Natural killer cell treated with Interleukin-12 subunit alpha and Interleukin-12 subunit beta and Interleukin-15 and Interleukin-18, amount 100 ng/mL, for 72 hours (primary cell): ENCODE results near the gene ERP27. TPM values are rescaled to one million over a fixed set of nuclear protein-coding genes. Genes with fewer than 3 reads are reported as not detected.

Experiments used
- ATAC-seq, 2 donors: fragments of 150-1000 bp; cut with Tn5 transposase in 1 of 2; sonication (Bioruptor Pico), chemical (Tn5 transposase) in 1 of 2; 2 replicates each; pipeline ENCODE4 v1.10.0; 2021
- DNase-seq: peaks from one replicate; pipeline ENCODE4 v3.0.0; 2022; ENCODE audit warnings: low spot score
- H3K27ac Mint-ChIP-seq, 2 donors: 1 replicate in 1 of 2; 2 replicates in 1 of 2; pipeline ENCODE4 v1.8.0; 2022; ENCODE audit warnings: mixed read lengths in 2 of 2, mild to moderate bottlenecking in 1 of 2, moderate library complexity in 1 of 2
- H3K27me3 Mint-ChIP-seq, 2 donors: 1 replicate in 1 of 2; 2 replicates in 1 of 2; pipeline ENCODE4 v1.8.0; 2022; ENCODE audit warnings: mixed read lengths in 2 of 2
- H3K36me3 Mint-ChIP-seq: one replicate; pipeline ENCODE4 v1.8.0; 2022; ENCODE audit warnings: mixed read lengths
- H3K4me1 Mint-ChIP-seq, 2 donors: 1 replicate in 1 of 2; 2 replicates in 1 of 2; pipeline ENCODE4 v1.8.0; 2022; ENCODE audit warnings: low read depth in 2 of 2, mixed read lengths in 2 of 2, mild to moderate bottlenecking in 1 of 2
- H3K4me3 Mint-ChIP-seq: one replicate; pipeline ENCODE4 v1.8.0; 2022; ENCODE audit warnings: mixed read lengths
- H3K9me3 Mint-ChIP-seq: 2 replicates; pipeline ENCODE4 v1.8.0; 2022; ENCODE audit warnings: mixed read lengths
- total RNA-seq, 2 donors: library from RNA; stranded (reverse); gene quantifications; one replicate each; pipeline ENCODE4 v1.2.3, GENCODE V29; 2022

Gene ERP27
- total RNA-seq, 2 donors from 2014 or later, result 3.2 to 3.7 TPM

DNA sequence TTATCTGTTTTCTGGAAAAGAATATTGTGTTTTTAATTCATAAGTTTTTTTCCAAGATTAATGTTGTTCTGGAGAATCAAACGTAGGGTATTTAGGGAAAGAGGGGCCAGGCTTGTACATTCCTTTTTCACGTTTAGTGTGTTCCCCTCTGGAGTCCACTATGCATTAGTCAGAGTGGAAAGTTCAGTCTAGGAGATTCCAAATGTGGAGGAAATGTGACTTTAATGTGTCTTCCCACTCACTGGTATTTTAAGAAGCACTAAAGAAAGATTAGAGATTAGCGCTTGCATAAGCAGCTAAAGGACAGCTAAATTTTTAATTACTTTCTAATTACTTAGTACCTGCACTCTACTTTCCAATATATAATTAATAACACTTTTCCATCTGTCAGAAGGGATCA is 30.1 kb upstream of the ERP27 start:
- peaks cover 2 to 8% of the 10 kb centered on the region in 2 donors for H3K27me3 Mint-ChIP-seq
- no peaks in the 10 kb centered on the region for H3K36me3 Mint-ChIP-seq
- no peak overlapping the region for H3K4me3 Mint-ChIP-seq
- H3K4me1 Mint-ChIP-seq, result peaks cover under 1 to 8% of the 10 kb centered on the region in 2 donors
- no peaks in the 10 kb centered on the region for H3K9me3 Mint-ChIP-seq
- no peak for DNase-seq
- ATAC-seq, result no peak
- H3K27ac Mint-ChIP-seq, result no peak overlapping the region

DNA sequence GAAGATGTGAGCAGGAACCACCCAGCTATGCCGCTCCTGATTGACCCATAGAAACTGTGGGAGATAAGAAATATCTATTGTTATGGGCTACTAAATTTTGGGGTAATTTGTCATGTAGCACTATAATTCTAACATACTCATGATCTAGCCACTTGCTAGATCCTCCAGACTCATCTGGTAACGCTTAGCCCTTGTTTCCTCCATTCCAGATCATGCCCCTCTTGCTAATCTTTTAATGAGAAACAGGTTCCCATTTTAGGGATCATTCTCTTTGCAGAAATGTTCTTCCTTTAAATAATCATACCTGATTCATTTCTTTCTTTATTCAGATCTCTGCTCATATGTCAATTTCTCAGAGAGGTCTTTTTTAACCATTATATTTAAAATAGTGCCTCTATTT is 26.9 kb upstream of the ERP27 start:
- no peaks in the 10 kb centered on the region for H3K27me3 Mint-ChIP-seq
- peaks cover 13 to 37% of the 10 kb centered on the region in 2 donors for H3K4me1 Mint-ChIP-seq
- peaks cover 6% of the 10 kb centered on the region for H3K36me3 Mint-ChIP-seq
- H3K4me3 Mint-ChIP-seq, result no peak overlapping the region
- no peaks in the 10 kb centered on the region for H3K9me3 Mint-ChIP-seq
- ATAC-seq (no peak), DNase-seq (no peak)
- peak overlapping the region; percentile 97 to 99 for H3K27ac Mint-ChIP-seq

GRCh38 chr12:14964406-14964805 is 26.1 kb upstream of the ERP27 start:
- no peaks in the 10 kb centered on the region for H3K9me3 Mint-ChIP-seq
- H3K4me1 Mint-ChIP-seq, result peaks cover 19 to 45% of the 10 kb centered on the region in 2 donors
- no peak overlapping the region for H3K4me3 Mint-ChIP-seq
- peaks cover 9% of the 10 kb centered on the region for H3K36me3 Mint-ChIP-seq
- DNase-seq (no peak), ATAC-seq (no peak)
- H3K27me3 Mint-ChIP-seq, result no peaks in the 10 kb centered on the region
- H3K27ac Mint-ChIP-seq, result peak overlapping the region; percentile 97 to 99

DNA sequence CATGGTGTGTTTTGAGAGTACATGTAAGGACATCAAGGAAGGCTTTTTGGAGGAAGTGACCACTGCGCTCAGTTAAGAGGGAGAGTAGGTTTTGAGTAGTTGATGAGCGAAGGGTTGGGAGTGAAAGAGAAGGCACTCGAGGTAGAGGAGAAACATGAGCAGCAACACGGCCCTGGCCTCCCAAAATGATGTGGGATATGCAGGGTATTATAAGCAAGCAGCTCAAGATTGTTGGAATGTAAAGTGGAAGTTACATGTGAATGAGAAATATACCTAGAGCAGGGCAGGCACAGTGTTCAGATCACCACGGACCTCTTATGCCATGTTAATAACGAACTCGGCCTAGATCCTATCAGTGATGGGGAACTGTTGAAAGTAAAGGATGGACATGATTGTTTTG is 25.2 kb upstream of the ERP27 start:
- H3K27ac Mint-ChIP-seq, result peak overlapping the region; percentile 97 to 99
- H3K9me3 Mint-ChIP-seq, result no peaks in the 10 kb centered on the region
- no peaks in the 10 kb centered on the region for H3K27me3 Mint-ChIP-seq

DNA sequence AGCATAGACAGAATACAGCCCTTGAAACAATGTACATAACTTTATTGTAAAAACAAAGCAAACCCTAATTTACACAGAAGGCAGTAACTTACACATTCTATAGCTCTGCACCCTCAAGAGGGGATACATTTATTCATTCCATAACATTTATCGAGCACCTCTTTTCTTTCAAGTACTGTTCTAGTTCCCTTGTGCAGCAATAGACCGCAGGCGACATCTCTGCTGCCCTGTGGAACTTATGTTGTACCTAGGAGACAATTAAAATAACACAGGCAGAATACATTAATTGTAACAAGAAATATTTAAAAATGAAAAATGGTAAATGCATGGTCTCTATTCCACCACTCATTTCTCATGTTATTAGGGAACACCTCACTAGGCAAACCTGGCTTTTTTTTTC is 24.5 kb upstream of the ERP27 start:
- H3K4me1 Mint-ChIP-seq, result peaks cover 32 to 60% of the 10 kb centered on the region in 2 donors
- H3K27ac Mint-ChIP-seq, result peak overlapping the region; percentile 97 to 99
- H3K27me3 Mint-ChIP-seq, result no peaks in the 10 kb centered on the region

More for the DNA sequence above, 25.2 kb upstream of the ERP27 start:
- ATAC-seq (no peak), DNase-seq (no peak)
- H3K4me1 Mint-ChIP-seq, result peaks cover 28 to 53% of the 10 kb centered on the region in 2 donors
- peak overlapping the region; percentile 68 for H3K4me3 Mint-ChIP-seq
- peaks cover 10% of the 10 kb centered on the region for H3K36me3 Mint-ChIP-seq

GRCh38 chr12:14962153-14962539 is 23.8 kb upstream of the ERP27 start:
- no peaks in the 10 kb centered on the region for H3K27me3 Mint-ChIP-seq
- peaks cover 37 to 67% of the 10 kb centered on the region in 2 donors for H3K4me1 Mint-ChIP-seq
- DNase-seq, result no peak
- H3K36me3 Mint-ChIP-seq, result peaks cover 10% of the 10 kb centered on the region
- peak overlapping the region; percentile 97 to 99 for H3K27ac Mint-ChIP-seq
- ATAC-seq, result no peak
- peak overlapping the region; percentile 99 for H3K4me3 Mint-ChIP-seq
- H3K9me3 Mint-ChIP-seq, result no peaks in the 10 kb centered on the region

More for the DNA sequence above, 24.5 kb upstream of the ERP27 start:
- peaks cover 10% of the 10 kb centered on the region for H3K36me3 Mint-ChIP-seq
- no peak for ATAC-seq
- H3K4me3 Mint-ChIP-seq, result peak overlapping the region; percentile 99
- DNase-seq, result no peak
- no peaks in the 10 kb centered on the region for H3K9me3 Mint-ChIP-seq

DNA sequence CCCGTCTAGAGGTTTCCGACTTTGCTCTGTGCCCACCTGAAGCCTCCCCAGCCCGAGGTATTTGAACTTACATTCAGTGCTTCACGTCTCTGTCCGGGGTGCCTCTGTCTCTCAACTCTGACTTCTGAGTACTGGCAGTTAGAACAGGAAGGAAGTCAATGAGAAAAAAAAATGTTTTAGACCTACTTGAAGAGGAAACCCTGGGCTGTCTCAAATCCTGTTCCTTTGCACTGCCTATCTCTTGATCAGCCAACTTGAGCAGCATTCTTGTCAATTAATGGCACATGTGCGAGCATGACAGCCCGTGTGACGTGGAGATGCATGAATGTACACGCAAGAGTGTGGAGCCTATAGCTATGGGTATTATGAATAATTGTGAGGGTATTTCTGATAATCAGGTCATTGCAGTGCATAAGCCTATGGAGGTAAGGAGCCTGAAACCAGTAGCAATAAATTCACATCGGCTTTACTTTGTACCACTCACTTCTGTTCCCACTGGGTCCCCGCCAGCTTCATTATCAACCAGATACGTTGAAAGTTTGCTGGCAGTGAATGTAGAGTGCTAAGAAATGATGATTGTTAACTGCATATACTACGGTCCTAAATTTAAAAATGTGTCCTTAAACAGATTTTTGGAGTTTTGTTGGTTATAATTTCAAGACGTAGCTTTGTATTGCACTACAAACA is 23.3 kb upstream of the ERP27 start, which contains the start of gene ARHGDIB:
TSS of gene ARHGDIB (minus strand) at position 136 of the 687 bp plus-strand sequence. CDS start 10,889 bp downstream, outside the sequence.
- ATAC-seq (peak; percentile 84 to 88), DNase-seq (peak; percentile 63)
- Mint-ChIP-seq H3K27me3 (no peaks in the 10 kb centered on the region), H3K36me3 (peaks cover 10% of the 10 kb centered on the region), H3K4me3 (peak within 1 kb of the TSS; percentile 99), H3K4me1 (peaks cover 43 to 72% of the 10 kb centered on the region in 2 donors), H3K9me3 (no peaks in the 10 kb centered on the region), H3K27ac (peak within 1 kb of the TSS; percentile 97 to 99)

- Mint-ChIP-seq H3K27ac (peak overlapping the region; percentile 97 to 99), H3K36me3 (peaks cover 10% of the 10 kb centered on the region), H3K4me1 (peaks cover 51 to 80% of the 10 kb centered on the region in 2 donors), H3K27me3 (no peaks in the 10 kb centered on the region), H3K9me3 (no peaks in the 10 kb centered on the region), H3K4me3 (peak overlapping the region; percentile 99)
- ATAC-seq (peak; percentile 76 to 80), DNase-seq (no peak)
Observed at GRCh38 chr12:14960548-14961465, 22.5 kb upstream of the ERP27 start.

- H3K27ac Mint-ChIP-seq, result peak overlapping the region; percentile 97 to 99
- peak overlapping the region; percentile 99 for H3K4me3 Mint-ChIP-seq
- peaks cover 55 to 80% of the 10 kb centered on the region in 2 donors for H3K4me1 Mint-ChIP-seq
- no peaks in the 10 kb centered on the region for H3K27me3 Mint-ChIP-seq
- H3K9me3 Mint-ChIP-seq, result no peaks in the 10 kb centered on the region
- no peak for DNase-seq
- H3K36me3 Mint-ChIP-seq, result peaks cover 10% of the 10 kb centered on the region
- ATAC-seq, result no peak
Observed at GRCh38 chr12:14959916-14960496, 21.7 kb upstream of the ERP27 start.

- Mint-ChIP-seq H3K9me3 (no peaks in the 10 kb centered on the region), H3K27ac (peak overlapping the region; percentile 97 to 99), H3K27me3 (no peaks in the 10 kb centered on the region), H3K4me3 (peak overlapping the region; percentile 99), H3K36me3 (peaks cover 10% of the 10 kb centered on the region), H3K4me1 (peaks cover 58 to 82% of the 10 kb centered on the region in 2 donors)
- DNase-seq, result no peak
- ATAC-seq, result no peak
Observed at GRCh38 chr12:14959463-14959862, 21.1 kb upstream of the ERP27 start.

DNA sequence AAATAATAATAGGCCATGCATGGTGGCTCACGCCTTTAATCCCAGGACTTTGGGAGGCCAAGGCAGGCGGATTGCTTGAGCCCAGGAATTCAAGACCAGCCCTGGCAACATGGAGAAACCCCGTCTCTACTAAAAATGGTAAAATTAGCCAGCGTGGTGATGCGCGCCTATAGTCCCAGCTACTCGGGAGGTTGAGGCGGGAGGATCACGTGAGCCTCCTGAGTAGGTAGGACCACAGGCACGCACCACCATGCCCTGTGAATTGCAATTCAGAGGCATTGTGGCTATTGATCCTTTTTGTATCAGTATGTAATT is 20.7 kb upstream of the ERP27 start:
- peak overlapping the region; percentile 97 to 99 for H3K27ac Mint-ChIP-seq
- no peaks in the 10 kb centered on the region for H3K9me3 Mint-ChIP-seq
- H3K36me3 Mint-ChIP-seq, result peaks cover 10% of the 10 kb centered on the region
- no peaks in the 10 kb centered on the region for H3K27me3 Mint-ChIP-seq
- ATAC-seq, result no peak
- H3K4me3 Mint-ChIP-seq, result peak overlapping the region; percentile 99
- DNase-seq, result no peak
- H3K4me1 Mint-ChIP-seq, result peaks cover 60 to 85% of the 10 kb centered on the region in 2 donors

- H3K27me3 Mint-ChIP-seq, result no peaks in the 10 kb centered on the region
- H3K36me3 Mint-ChIP-seq, result peaks cover 10% of the 10 kb centered on the region
- peaks cover 64 to 85% of the 10 kb centered on the region in 2 donors for H3K4me1 Mint-ChIP-seq
- no peaks in the 10 kb centered on the region for H3K9me3 Mint-ChIP-seq
- H3K4me3 Mint-ChIP-seq, result peak overlapping the region; percentile 99
- H3K27ac Mint-ChIP-seq, result peak overlapping the region; percentile 97 to 99
- DNase-seq, result no peak
- no peak for ATAC-seq
Observed at GRCh38 chr12:14958361-14959125, 20.2 kb upstream of the ERP27 start.

- Mint-ChIP-seq H3K36me3 (peaks cover 15% of the 10 kb centered on the region), H3K4me1 (peaks cover 66 to 85% of the 10 kb centered on the region in 2 donors), H3K4me3 (peak overlapping the region; percentile 99)
Observed at GRCh38 chr12:14957551-14958168, 19.3 kb upstream of the ERP27 start.

More at GRCh38 chr12:14957551-14958168, 19.3 kb upstream of the ERP27 start:
- Mint-ChIP-seq H3K9me3 (no peaks in the 10 kb centered on the region), H3K27me3 (no peaks in the 10 kb centered on the region), H3K27ac (peak overlapping the region; percentile 97 to 99)
- no peak for DNase-seq
- ATAC-seq, result no peak
